IMR-90 (cell line): Measurements from ENCODE around the gene ATP10B.

Source experiments
- BHLHE40 ChIP-seq: fragments of 150-350 bp; IDR thresholded peaks from 2 replicates; pipeline ENCODE4 v1.6.1; 2016; ENCODE audit warnings: mild to moderate bottlenecking, low read depth, low read length
- CEBPB ChIP-seq: IDR thresholded peaks from 2 replicates; pipeline ENCODE4 v1.6.1; 2012; ENCODE audit warnings: low read depth, low read length, improper control_type of control experiment
- CHD1 ChIP-seq: IDR thresholded peaks from 2 replicates; pipeline ENCODE4 v1.6.1; 2012; ENCODE audit warnings: low read depth, low read length, improper control_type of control experiment
- FOS ChIP-seq: fragments of 150-350 bp; IDR thresholded peaks from 2 replicates; pipeline ENCODE4 v1.6.1; 2016; ENCODE audit warnings: low read depth, low read length
- MAFK ChIP-seq: IDR thresholded peaks from 2 replicates; pipeline ENCODE4 v1.6.1; 2012; ENCODE audit warnings: low read depth, low read length, improper control_type of control experiment
- MAZ ChIP-seq: IDR thresholded peaks from 2 replicates; pipeline ENCODE4 v1.6.1; 2012; ENCODE audit warnings: low read depth, mild to moderate bottlenecking, low read length, improper control_type of control experiment, moderate library complexity, borderline replicate concordance
- MXI1 ChIP-seq: IDR thresholded peaks from 2 replicates; pipeline ENCODE4 v1.6.1; 2012; ENCODE audit warnings: low read depth, mild to moderate bottlenecking, low read length, moderate library complexity, borderline replicate concordance
- POLR2A ChIP-seq: IDR thresholded peaks from 2 replicates; pipeline ENCODE4 v1.6.1; 2012; ENCODE audit warnings: mild to moderate bottlenecking, low read depth, low read length
- RAD21 ChIP-seq: IDR thresholded peaks from 2 replicates; pipeline ENCODE4 v1.6.1; 2012; ENCODE audit warnings: low read length, improper control_type of control experiment
- RFX5 ChIP-seq: IDR thresholded peaks from 2 replicates; pipeline ENCODE4 v1.8.0; 2012; ENCODE audit warnings: low read depth, mild to moderate bottlenecking, low read length, moderate library complexity
- SMC3 ChIP-seq: fragments of 150-350 bp; IDR thresholded peaks from 2 replicates; pipeline ENCODE4 v1.6.1; 2016; ENCODE audit warnings: low read depth, mild to moderate bottlenecking, antibody characterized with exemption, low read length, moderate library complexity
- TF ChIP-seq, protein P1 (sequence below): conservative IDR thresholded peaks from 2 replicates; pipeline ENCODE4 v1.5.1; 2012; ENCODE audit warnings: mild to moderate bottlenecking, low read depth, low read length, improper control_type of control experiment

DNA sequence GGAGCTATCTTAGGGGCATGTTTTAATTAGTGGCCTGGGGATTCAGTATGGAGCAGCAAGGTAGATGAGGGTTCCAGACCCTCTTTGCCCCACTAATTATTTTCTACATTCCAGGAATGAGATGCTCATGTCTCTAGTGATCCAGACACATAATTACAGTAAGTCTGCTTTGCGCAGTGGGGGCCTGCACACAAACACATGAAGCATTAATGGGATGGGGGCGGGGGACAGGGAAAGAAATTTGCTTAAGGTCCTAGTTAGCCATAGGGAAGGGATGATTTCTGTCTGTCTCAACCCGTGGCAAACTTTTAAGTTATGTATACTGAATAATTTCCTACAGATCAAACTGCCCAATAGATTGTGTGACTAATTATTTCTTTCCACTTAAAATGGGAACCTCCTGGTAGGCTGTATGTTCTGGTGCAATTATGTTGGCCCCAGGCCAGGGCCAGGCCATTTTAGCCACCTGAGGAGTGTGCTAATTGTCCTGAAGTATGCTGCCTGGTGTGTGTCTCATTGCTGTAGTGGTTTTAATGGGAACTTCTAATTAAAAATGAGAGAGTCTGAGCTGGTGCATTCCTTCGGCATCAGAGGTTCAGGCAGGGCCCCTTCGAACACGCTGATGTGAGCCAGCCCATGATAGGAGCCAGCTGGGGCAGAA lies 295.9 kb downstream of the ATP10B start:
- TF ChIP-seq POLR2A = no peak
- TF ChIP-seq, protein P1, sequence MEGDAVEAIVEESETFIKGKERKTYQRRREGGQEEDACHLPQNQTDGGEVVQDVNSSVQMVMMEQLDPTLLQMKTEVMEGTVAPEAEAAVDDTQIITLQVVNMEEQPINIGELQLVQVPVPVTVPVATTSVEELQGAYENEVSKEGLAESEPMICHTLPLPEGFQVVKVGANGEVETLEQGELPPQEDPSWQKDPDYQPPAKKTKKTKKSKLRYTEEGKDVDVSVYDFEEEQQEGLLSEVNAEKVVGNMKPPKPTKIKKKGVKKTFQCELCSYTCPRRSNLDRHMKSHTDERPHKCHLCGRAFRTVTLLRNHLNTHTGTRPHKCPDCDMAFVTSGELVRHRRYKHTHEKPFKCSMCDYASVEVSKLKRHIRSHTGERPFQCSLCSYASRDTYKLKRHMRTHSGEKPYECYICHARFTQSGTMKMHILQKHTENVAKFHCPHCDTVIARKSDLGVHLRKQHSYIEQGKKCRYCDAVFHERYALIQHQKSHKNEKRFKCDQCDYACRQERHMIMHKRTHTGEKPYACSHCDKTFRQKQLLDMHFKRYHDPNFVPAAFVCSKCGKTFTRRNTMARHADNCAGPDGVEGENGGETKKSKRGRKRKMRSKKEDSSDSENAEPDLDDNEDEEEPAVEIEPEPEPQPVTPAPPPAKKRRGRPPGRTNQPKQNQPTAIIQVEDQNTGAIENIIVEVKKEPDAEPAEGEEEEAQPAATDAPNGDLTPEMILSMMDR = no peak
- TF ChIP-seq MXI1 = no peak
- no peak for TF ChIP-seq CHD1
- no peak for TF ChIP-seq MAZ
- TF ChIP-seq CEBPB = no peak
- no peak for TF ChIP-seq MAFK
- no peak for TF ChIP-seq RFX5
- no peak for TF ChIP-seq SMC3
- TF ChIP-seq RAD21 = no peak
- TF ChIP-seq BHLHE40 = no peak
- TF ChIP-seq FOS = no peak
